ENCODE measurements around the gene PPFIBP1. TPM values are rescaled to one million over a fixed set of nuclear protein-coding genes. Genes with fewer than 3 reads are reported as not detected.

PPFIBP1 gene
- total and polyA plus RNA-seq, 12 donors: 9.6 to 123 (median 74.3) TPM

DNA sequence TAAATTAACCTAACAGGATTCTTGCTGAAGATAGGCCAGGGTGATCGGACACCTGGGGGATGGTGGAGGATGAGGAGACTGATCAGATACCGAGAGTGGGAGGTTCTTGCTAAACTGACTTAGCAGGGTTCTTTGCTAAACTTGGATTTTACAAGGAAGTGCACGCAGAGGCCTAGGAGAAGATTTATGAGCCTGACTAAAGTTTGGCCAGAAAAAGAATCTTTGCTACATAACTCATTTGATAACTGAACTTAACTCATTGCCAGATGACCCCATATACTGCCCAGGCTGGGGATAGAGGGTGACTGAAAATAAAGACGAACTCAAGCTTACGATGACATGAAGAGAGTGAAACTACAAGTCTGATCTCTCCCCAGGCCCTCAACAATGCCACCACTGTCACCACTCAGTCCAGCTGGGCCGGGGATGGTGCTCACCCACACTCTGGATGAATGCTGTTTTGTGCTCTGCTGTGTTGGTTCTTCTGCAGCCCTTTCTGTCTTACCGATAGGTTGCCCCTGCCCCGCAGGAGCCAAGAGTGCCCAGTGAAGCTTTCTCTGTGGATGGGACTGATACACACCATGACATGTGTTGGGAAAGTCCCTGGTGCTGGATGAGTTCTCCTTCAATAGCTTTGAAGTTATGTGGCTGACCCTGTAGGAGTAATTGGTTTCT is 29.0 kb downstream of the PPFIBP1 start:
- intact Hi-C loops (cut with DNase I): loop anchor here in 1 of 2 donors (10.0 kb wide), 1 partner anchor 72 kb away; no protein-coding TSS in a partner anchor
- TF ChIP-seq CTCF (IDR thresholded peaks at IDR 0.05) (no peak), POLR2A (IDR thresholded peaks at IDR 0.05) (no peak)
- H3K27me3 ChIP-seq: no peaks in the 10 kb centered on the region
- 48 to 54% (median 54%) methylated on average over 8 of the region's 8 CpGs for WGBS, 4 donors
- peaks cover 60 to 86% of the 10 kb centered on the region in 2 donors for H3K4me1 ChIP-seq (replicated peaks in 1 of 2)
- no peak overlapping the region for H3K4me3 ChIP-seq
- DNase-seq: peak in 2 of 7 donors; percentile 19 to 29
- H3K36me3 ChIP-seq (replicated peaks in 1 of 2): no peaks in the 10 kb centered on the region
- peak overlapping the region in 4 of 5 donors; percentile 34 to 79 (median 40) for H3K27ac ChIP-seq
- no peaks in the 10 kb centered on the region for H3K9me3 ChIP-seq (replicated peaks in 1 of 3)

- no peaks in the 10 kb centered on the region for H3K9me3 ChIP-seq (replicated peaks in 1 of 3)
- H3K36me3 ChIP-seq (replicated peaks in 1 of 2): no peaks in the 10 kb centered on the region
- 79 to 88% (median 86%) methylated on average over 3 of the region's 3 CpGs for WGBS, 4 donors
- TF ChIP-seq CTCF (IDR thresholded peaks at IDR 0.05): no peak
- TF ChIP-seq POLR2A (IDR thresholded peaks at IDR 0.05): no peak
- peaks cover 56 to 77% of the 10 kb centered on the region in 2 donors for H3K4me1 ChIP-seq (replicated peaks in 1 of 2)
- DNase-seq: no peak
- no peak overlapping the region for H3K4me3 ChIP-seq
- H3K27ac ChIP-seq: peak overlapping the region in 3 of 5 donors; percentile 8 to 79 (median 66)
- no peaks in the 10 kb centered on the region for H3K27me3 ChIP-seq
- intact Hi-C loops (cut with DNase I): loop anchor here in 1 of 2 donors (10.0 kb wide), 1 partner anchor 71 kb away; no protein-coding TSS in a partner anchor
Observed at GRCh38 chr12:27553941-27554340, 29.9 kb downstream of the PPFIBP1 start.

GRCh38 chr12:27554421-27555186 is 30.6 kb downstream of the PPFIBP1 start:
- peak; percentile 60 to 88 (median 78) for DNase-seq
- Histone ChIP-seq H3K4me3 (peak overlapping the region in 1 of 4 donors; percentile 33), H3K9me3 (replicated peaks in 1 of 3) (no peaks in the 10 kb centered on the region), H3K4me1 (replicated peaks in 1 of 2) (peaks cover 49 to 70% of the 10 kb centered on the region in 2 donors), H3K27me3 (no peaks in the 10 kb centered on the region), H3K27ac (peak overlapping the region in 4 of 5 donors; percentile 57 to 79 (median 70)), H3K36me3 (replicated peaks in 1 of 2) (no peaks in the 10 kb centered on the region)
- intact Hi-C loops (cut with DNase I): loop anchor here in 1 of 2 donors (10.0 kb wide), 1 partner anchor 70 kb away; no protein-coding TSS in a partner anchor
- 41 to 47% (median 44%) methylated on average over 14 of the region's 14 CpGs for WGBS, 4 donors
- no peak for TF ChIP-seq POLR2A (IDR thresholded peaks at IDR 0.05)

DNA sequence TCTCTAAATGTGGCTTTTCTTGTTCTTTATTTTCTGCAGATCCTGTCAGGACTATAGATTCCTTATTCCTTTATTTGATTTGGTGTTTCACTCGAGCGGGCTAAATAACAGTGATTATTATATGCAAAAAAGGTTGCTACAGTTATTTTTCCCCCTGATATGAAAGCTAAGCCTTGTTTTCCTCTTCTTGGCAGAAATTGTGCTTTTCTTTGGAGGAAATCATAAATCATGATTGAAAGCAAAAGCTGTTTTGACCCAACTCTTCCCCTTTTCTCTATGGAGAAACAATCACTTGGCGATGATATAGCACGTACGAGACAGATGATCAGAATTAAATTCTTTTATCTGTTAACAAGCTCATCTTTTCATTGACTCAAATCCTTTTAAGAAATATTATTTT is 31.4 kb downstream of the PPFIBP1 start:
- H3K27ac ChIP-seq: peak overlapping the region; percentile 36 to 79 (median 66)
- H3K9me3 ChIP-seq (replicated peaks in 1 of 3): no peaks in the 10 kb centered on the region
- 7 to 23% (median 16%) methylated on average over 5 of the region's 5 CpGs for WGBS, 4 donors
- H3K36me3 ChIP-seq (replicated peaks in 1 of 2): no peaks in the 10 kb centered on the region
- no peak for DNase-seq
- intact Hi-C loops (cut with DNase I): loop anchor here in 1 of 2 donors (10.0 kb wide), 1 partner anchor 69 kb away; no protein-coding TSS in a partner anchor
- peak overlapping the region in 1 of 4 donors; percentile 33 for H3K4me3 ChIP-seq
- H3K27me3 ChIP-seq: no peaks in the 10 kb centered on the region
- TF ChIP-seq POLR2A (IDR thresholded peaks at IDR 0.05) (no peak), CTCF (IDR thresholded peaks at IDR 0.05) (no peak)
- H3K4me1 ChIP-seq (replicated peaks in 1 of 2): peaks cover 44 to 63% of the 10 kb centered on the region in 2 donors
